Measurements from ENCODE around the gene MGRN1.

The MGRN1 gene

GRCh38 chr16:4687946-4688673 lies 63.5 kb downstream of the MGRN1 start:
- no peak for DNase-seq (ENCODE audit: low spot score)

GRCh38 chr16:4688674-4689045 lies 64.0 kb downstream of the MGRN1 start:
- no peak for DNase-seq (ENCODE audit: low spot score)

GRCh38 chr16:4689091-4689671 lies 64.6 kb downstream of the MGRN1 start:
- DNase-seq (ENCODE audit: low spot score) = no peak

GRCh38 chr16:4689864-4690704 lies 65.5 kb downstream of the MGRN1 start:
- DNase-seq (ENCODE audit: low spot score) = no peak

- DNase-seq (ENCODE audit: low spot score) = no peak
Measured at GRCh38 chr16:4690946-4691665, 66.5 kb downstream of the MGRN1 start.

- DNase-seq (ENCODE audit: low spot score) = no peak
Measured at GRCh38 chr16:4691666-4692412, 67.2 kb downstream of the MGRN1 start.

GRCh38 chr16:4692460-4693295 lies 68.1 kb downstream of the MGRN1 start:
- DNase-seq (ENCODE audit: low spot score) = no peak

- peak; percentile 99 for DNase-seq (ENCODE audit: low spot score)
Measured at GRCh38 chr16:4693296-4693955, 68.8 kb downstream of the MGRN1 start, which contains the start of gene NUDT16L1. Gene NUDT16L1, plus strand, starts transcription at chr16:4693562. Its CDS starts 165 bp downstream, at chr16:4693727.

GRCh38 chr16:4693956-4694641 lies 69.5 kb downstream of the MGRN1 start:
- peak; percentile 78 for DNase-seq (ENCODE audit: low spot score)

- no peak for DNase-seq (ENCODE audit: low spot score)
Measured at GRCh38 chr16:4694642-4695451, 70.2 kb downstream of the MGRN1 start.

- no peak for DNase-seq (ENCODE audit: low spot score)
Measured at GRCh38 chr16:4695473-4696171, 71.0 kb downstream of the MGRN1 start.

- DNase-seq (ENCODE audit: low spot score) = no peak
Measured at GRCh38 chr16:4696172-4696904, 71.7 kb downstream of the MGRN1 start.

GRCh38 chr16:4696905-4697847 lies 72.5 kb downstream of the MGRN1 start:
- no peak for DNase-seq (ENCODE audit: low spot score)

- no peak for DNase-seq (ENCODE audit: low spot score)
Measured at GRCh38 chr16:4697848-4698291, 73.2 kb downstream of the MGRN1 start.

GRCh38 chr16:4698321-4699045 lies 73.9 kb downstream of the MGRN1 start:
- no peak for DNase-seq (ENCODE audit: low spot score)

All from D341Med (cell line).